Camera-type eye (tissue), 1 donor: ENCODE measurements around the gene OBI1. TPM values are rescaled to one million over a fixed set of nuclear protein-coding genes. Genes with fewer than 3 reads are reported as not detected.

Experiments
- total RNA-seq: library from RNA; depleted of rRNA; stranded (reverse); fragments of >200 nt; gene quantifications from one replicate; pipeline ENCODE4 v1.2.3, GENCODE V29; 2014

Gene OBI1, protein sequence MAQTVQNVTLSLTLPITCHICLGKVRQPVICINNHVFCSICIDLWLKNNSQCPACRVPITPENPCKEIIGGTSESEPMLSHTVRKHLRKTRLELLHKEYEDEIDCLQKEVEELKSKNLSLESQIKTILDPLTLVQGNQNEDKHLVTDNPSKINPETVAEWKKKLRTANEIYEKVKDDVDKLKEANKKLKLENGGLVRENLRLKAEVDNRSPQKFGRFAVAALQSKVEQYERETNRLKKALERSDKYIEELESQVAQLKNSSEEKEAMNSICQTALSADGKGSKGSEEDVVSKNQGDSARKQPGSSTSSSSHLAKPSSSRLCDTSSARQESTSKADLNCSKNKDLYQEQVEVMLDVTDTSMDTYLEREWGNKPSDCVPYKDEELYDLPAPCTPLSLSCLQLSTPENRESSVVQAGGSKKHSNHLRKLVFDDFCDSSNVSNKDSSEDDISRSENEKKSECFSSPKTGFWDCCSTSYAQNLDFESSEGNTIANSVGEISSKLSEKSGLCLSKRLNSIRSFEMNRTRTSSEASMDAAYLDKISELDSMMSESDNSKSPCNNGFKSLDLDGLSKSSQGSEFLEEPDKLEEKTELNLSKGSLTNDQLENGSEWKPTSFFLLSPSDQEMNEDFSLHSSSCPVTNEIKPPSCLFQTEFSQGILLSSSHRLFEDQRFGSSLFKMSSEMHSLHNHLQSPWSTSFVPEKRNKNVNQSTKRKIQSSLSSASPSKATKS
- total RNA-seq = 28.2 TPM

DNA sequence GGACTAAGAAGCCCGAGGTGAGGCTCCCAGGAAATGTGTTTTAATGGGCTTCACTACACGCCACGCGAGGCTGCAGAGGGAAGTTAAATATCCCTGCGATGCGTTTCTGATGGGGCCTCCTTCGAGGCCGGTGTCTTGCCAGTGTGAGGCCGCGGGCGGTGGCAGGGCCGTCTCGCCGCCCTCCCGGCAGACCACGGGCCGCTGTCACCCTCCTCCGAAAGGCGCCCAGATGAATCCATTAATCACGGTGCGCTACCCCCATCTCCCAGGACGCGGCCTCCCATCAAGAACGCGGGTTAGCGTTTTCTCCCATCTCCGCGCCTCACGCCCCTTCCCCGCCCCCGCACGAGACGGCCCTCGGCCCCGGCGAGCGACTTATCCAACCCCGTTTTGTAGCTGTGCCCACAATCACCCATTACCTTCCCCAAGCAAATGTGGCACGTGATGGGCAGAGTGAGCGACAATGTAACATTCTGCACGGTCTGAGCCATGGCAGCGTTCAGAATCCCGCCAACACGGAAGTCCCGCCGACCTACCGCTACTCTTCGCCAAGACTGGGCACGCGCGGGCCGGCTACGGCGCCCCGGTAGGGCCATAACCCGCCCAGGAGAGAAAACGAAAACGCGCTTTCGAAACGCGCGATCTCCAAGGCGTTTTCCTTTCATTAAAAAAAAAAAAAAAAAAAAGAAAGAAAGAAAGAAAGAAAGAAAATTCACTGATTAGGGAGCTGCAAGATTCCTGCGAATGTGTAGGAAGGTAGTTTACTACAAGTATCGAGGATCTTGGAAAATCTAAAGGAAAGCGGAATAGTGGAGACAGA lies at the start of gene OBI1:
TSS of gene OBI1 (minus strand) at position 526 of the 820 bp plus-strand sequence. CDS start at position 491, 35 bp downstream.

DNA sequence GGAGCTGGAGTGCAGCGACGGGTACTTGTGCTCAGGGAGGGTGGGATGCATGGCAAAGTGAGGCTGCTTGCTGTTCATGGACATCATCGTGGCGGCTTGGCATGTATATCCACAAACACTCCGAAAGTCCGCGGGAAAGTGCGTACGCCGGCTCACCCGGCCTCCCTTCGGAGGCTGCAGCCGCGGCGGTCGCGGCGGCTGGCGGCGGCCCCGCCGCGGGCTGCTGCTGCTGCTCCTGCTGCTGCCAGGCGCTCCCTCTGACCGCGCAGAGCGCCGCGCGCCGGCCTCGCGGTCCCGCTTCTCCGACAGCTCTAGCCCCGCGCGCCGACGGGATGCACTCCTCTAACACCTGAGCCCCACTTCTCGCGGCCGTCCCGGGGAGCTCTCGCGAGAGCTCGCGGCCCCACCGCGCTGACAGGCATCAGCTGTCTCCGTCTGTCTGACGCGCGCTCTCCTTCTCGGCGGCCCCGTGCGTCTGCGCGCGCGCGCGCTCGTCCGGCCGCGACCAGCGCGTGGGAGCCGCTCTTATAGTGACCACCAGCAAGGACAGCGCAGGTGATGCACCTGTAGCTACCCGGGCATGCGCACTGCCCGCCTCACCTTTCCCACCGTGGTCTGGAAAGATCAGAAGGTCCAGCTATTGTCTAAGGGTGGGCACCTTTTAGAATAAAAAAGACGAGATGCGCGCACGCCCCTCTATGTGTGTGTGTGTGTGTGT lies 55.6 kb downstream of the OBI1 start, which contains the start of gene POU4F1:
TSS of gene POU4F1 (minus strand) at position 313 of the 718 bp plus-strand sequence. CDS start at position 87, 226 bp downstream.

Other genes starting within 250 kb of the OBI1 start
- 8.3 TPM for gene POU4F1, start 55.6 kb downstream of the OBI1 start, total RNA-seq